GM18505 (cell line): ENCODE data around the gene PRSS57.
A peak's percentile ranks its signal among the peaks of the same experiment; 100 is the strongest.

Experiments
- ATAC-seq: cut with Tn5 transposase; IDR thresholded peaks from one replicate; pipeline ENCODE4 v1.9.1; 2021; ENCODE audit not compliant: unreplicated experiment
- POLR2A ChIP-seq: IDR thresholded peaks from 4 replicates; pipeline ENCODE4 v1.6.1; 2011; ENCODE audit warnings: borderline replicate concordance; ENCODE audit not compliant: insufficient read depth, insufficient read length; ENCODE audit errors: extremely low read depth

PRSS57 gene

GRCh38 chr19:642767-643727 is 52.2 kb downstream of the PRSS57 start:
- ATAC-seq: no peak
- TF ChIP-seq POLR2A: no peak

- ATAC-seq: no peak
- no peak for TF ChIP-seq POLR2A
These were observed 53.5 kb downstream of the PRSS57 start for GRCh38 chr19:641702-642101.

GRCh38 chr19:640606-641189 is 54.6 kb downstream of the PRSS57 start:
- TF ChIP-seq POLR2A: no peak

GRCh38 chr19:640161-640558 is 55.1 kb downstream of the PRSS57 start:
- no peak for ATAC-seq
- TF ChIP-seq POLR2A: no peak

More at GRCh38 chr19:640606-641189, 54.6 kb downstream of the PRSS57 start:
- ATAC-seq: no peak

- ATAC-seq: peak; percentile 46
- no peak for TF ChIP-seq POLR2A
These were observed 55.7 kb downstream of the PRSS57 start, which contains the start of gene FGF22 for GRCh38 chr19:639253-640160. Gene FGF22 (plus strand): TSS chr19:639879. CDS start chr19:639926, 47 bp downstream.

GRCh38 chr19:638906-639252 is 56.4 kb downstream of the PRSS57 start:
- no peak for TF ChIP-seq POLR2A
- no peak for ATAC-seq
